ENCODE measurements around the gene INHBB.

The INHBB gene

DNA sequence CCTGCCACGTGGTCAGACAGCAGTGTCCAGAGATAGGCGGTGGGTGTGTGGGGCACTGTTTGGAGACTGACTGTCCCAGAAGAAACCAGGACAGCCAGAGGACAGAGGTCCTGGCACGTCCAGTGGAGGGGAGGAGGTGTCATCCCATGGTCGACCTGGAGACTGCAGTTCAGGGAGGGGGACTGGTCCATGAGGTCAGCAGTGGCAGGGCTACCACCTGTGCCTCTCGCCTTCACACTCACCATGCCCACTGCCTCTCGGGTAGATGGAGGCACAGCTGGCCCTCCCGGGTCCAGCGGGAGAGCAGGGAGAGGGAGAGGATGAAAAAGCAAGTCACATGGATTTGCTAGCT lies 53.9 kb downstream of the INHBB start:
- DNase-seq = no peak

DNA sequence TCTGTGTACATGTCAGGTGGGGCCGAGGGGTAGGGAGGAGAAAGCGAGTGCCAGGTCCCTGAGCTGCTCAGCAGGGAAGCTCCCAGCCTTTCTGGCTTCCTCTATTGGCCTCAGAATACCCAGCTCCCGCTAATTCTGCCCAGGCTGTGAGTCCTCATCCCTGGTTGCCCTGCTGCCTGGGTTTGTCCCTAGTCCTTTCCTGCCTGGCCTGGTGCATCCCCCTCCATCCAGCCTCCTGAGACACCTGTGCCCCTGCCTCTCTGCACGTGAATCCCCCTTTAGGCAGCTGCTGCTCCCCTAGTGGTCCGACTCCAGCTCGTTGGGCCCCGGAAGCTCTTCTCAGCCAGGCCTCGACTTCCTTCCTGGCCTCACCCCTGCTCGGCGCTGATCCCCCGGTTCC lies 54.6 kb downstream of the INHBB start:
- DNase-seq = no peak

Data from T-helper 9 cell (primary cell).